ENCODE data around the gene FLNB. TPM values are rescaled to one million over a fixed set of nuclear protein-coding genes. Genes with fewer than 3 reads are reported as not detected.

Gene FLNB
- total RNA-seq, 4 donors from 2014 or later, result 82.5 to 192 (median 145) TPM

DNA sequence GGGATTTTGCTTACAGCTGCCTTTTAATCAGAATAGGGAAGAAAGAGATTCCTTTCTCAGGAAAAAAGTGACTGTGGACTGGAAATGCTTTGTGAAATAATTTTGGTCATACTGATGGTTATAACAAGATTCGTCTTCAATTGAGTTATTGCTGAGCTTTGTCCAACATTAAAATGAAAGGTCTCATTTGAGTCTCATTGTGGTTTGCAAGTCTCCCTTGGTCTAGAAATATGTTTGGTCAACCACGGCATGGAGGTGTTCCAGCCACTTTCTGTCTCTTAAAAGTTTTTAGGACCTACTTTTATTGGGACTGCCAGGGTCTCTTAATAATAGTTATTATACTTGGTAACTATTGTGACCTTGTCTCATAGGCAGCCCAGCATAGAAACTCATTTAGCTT lies 15.3 kb downstream of the FLNB start:
- no peak for ATAC-seq (ENCODE audit: low FRiP score)
- TF ChIP-seq, protein P1, sequence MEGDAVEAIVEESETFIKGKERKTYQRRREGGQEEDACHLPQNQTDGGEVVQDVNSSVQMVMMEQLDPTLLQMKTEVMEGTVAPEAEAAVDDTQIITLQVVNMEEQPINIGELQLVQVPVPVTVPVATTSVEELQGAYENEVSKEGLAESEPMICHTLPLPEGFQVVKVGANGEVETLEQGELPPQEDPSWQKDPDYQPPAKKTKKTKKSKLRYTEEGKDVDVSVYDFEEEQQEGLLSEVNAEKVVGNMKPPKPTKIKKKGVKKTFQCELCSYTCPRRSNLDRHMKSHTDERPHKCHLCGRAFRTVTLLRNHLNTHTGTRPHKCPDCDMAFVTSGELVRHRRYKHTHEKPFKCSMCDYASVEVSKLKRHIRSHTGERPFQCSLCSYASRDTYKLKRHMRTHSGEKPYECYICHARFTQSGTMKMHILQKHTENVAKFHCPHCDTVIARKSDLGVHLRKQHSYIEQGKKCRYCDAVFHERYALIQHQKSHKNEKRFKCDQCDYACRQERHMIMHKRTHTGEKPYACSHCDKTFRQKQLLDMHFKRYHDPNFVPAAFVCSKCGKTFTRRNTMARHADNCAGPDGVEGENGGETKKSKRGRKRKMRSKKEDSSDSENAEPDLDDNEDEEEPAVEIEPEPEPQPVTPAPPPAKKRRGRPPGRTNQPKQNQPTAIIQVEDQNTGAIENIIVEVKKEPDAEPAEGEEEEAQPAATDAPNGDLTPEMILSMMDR (IDR thresholded peaks at IDR 0.05), result no peak
- DNase-seq (ENCODE audit: low spot score), result no peak

DNA sequence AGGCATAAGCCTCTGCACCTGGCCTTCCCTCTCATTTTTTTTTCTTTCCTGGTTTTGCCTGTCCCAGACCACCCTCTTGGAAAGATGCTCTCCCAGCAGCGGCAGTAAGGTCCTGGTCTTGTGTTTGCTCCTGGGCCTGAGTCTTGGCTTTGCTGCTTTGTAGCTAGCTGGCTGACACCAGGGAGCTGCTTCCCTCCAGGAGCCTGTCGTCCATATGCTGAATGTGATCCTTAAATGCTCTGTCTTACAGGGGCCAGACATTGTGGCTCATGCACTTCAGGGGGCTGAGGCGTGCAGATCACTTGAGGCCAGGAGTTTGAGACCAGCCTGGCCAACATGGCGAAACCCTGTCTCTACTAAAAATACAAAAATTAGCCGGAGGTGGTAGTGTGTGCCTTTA lies 17.2 kb downstream of the FLNB start:
- TF ChIP-seq, protein P1 (IDR thresholded peaks at IDR 0.05), result no peak
- ATAC-seq (ENCODE audit: low FRiP score) (no peak), DNase-seq (ENCODE audit: low spot score) (no peak)

DNA sequence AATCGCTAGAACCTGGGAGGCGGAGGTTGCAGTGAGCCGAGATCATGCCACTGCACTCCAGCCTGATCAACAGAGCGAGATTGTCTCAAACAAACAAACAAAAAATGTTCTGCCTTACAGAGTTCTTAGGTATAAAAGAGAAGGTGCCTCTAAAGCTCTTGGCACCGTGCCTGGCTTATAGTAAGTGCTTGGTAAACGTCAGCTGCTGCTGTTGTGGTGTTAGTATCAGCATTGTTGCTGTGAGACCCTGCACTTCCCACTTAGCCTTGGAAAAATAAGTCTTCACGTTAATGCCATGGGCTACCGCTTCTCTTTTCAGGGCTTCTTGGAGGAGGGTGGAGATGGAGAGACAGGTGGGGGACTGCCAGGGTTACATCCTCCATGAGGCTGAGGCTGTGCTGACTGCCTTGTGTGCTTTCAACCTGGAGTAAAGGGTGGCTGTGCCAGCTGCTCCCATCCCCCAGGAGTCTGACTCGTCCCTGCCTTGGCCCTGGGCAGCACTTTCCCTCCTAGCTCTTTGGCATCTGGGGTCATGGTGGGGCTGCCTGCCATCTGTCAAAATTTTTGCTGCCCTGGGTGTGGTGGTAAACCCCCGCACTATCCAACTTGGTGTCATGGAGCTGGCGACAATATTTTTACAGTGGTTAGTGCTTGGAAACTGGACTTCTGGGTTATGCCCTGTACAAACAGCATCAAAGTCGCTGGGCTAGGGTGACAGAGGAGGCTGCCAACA lies 17.8 kb downstream of the FLNB start:
- DNase-seq (ENCODE audit: low spot score) (no peak), ATAC-seq (ENCODE audit: low FRiP score) (peak; percentile 61)
- TF ChIP-seq, protein P1 (IDR thresholded peaks at IDR 0.05), result no peak

DNA sequence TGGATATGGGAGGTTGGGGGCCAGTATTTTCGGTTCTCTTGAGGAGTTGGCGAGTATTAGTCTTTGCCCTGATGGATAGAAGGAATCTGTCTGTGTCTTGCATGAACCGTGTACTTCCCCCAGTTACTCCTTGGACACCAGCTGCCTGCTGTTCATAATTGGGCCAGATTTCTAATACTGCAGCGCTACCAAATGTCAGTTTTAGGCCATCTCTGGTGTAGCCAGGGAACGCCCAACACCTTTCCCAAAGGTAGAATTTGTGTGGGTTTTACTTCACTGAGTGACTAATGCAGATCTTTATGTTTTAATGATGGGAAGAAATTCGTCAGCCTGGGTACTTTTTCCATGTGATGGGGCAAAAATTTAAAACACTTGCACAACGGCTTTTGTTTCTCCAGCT lies 18.4 kb downstream of the FLNB start:
- DNase-seq (ENCODE audit: low spot score) (no peak), ATAC-seq (ENCODE audit: low FRiP score) (peak; percentile 49)

DNA sequence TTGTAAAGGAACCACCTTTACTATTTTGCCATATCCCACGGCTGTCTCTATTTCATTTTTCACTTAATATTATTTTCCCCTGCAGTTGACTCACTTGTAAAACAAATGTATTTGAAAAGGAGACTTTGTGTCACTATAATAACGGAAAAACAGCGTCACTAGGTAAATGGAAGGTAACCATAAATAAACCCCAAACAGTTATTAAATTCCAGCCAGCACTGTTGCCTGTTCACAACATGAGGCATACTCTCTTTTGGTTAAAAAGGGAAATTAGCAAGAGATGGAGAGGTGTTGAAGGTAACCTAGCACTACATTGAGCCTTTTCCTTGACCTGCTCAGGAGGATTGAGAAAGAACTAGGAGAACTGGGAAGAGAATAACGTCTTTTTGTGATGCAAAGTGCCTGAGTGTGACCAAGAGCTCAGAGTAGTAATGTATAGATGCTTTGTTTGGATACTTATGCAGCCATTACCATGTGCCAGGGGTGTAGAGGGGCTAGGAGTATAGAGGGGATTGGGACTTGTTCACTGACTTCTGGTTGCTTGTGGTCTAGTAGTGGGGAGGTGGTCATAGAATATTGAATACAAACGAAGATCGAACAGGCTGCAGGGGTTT lies 19.6 kb downstream of the FLNB start:
- TF ChIP-seq, protein P1 (IDR thresholded peaks at IDR 0.05), result no peak
- ATAC-seq (ENCODE audit: low FRiP score) (no peak), DNase-seq (ENCODE audit: low spot score) (no peak)

More for the DNA sequence above, 18.4 kb downstream of the FLNB start:
- TF ChIP-seq, protein P1 (IDR thresholded peaks at IDR 0.05), result no peak

DNA sequence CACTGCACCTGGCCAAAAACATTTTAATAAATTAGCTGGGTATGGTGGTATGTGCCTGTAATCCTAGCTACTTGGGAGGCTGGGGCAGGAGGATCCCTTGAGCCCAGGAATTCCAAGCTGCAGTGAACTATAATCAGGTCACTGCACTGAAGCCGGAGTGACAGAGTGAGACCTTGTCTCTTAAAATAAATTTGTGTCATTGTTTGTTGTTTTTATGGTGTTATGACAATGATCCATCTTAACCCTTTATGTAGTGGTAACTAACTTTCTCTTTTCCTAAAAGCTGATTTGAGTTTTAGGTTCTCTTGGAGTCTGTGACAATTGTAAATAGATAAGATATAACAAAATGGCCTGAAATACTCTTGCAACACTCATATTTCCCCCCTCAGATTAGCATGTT lies 20.7 kb downstream of the FLNB start:
- no peak for ATAC-seq (ENCODE audit: low FRiP score)
- no peak for DNase-seq (ENCODE audit: low spot score)
- TF ChIP-seq, protein P1 (IDR thresholded peaks at IDR 0.05), result no peak

Measured in omental fat pad (tissue), 4 donors.